Mucosa of rectum (tissue), 2 donors: ENCODE data around the gene SOD2.

Experiments used
- H3K27ac ChIP-seq, 2 donors: one replicate each; pipeline ENCODE4 v1.7.0; 2013; ENCODE audit warnings: inconsistent platforms in 2 of 2, low read depth in 2 of 2, low read length in 2 of 2
- H3K27me3 ChIP-seq, 2 donors: one replicate each; pipeline ENCODE4 v1.7.0; 2013; ENCODE audit warnings: low read length in 2 of 2; ENCODE audit not compliant: control insufficient read depth in 2 of 2, insufficient read depth in 2 of 2
- H3K36me3 ChIP-seq, 2 donors: one replicate each; pipeline ENCODE4 v1.7.0; 2013; ENCODE audit warnings: low read length in 2 of 2; ENCODE audit not compliant: control insufficient read depth in 2 of 2, insufficient read depth in 2 of 2
- H3K4me1 ChIP-seq, 2 donors: one replicate each; pipeline ENCODE4 v1.7.0; 2013; ENCODE audit warnings: low read length in 2 of 2, mild to moderate bottlenecking in 1 of 2; ENCODE audit not compliant: control insufficient read depth in 2 of 2, insufficient read depth in 2 of 2
- H3K4me3 ChIP-seq, 2 donors: one replicate each; pipeline ENCODE4 v1.7.0; 2013; ENCODE audit warnings: low read length in 2 of 2
- H3K9ac ChIP-seq, 2 donors: one replicate each; pipeline ENCODE4 v1.7.0; 2013; ENCODE audit warnings: low read length in 2 of 2, low read depth in 1 of 2, mild to moderate bottlenecking in 1 of 2
- H3K9me3 ChIP-seq, 2 donors: one replicate each; pipeline ENCODE4 v1.7.0; 2013; ENCODE audit warnings: low read length in 2 of 2; ENCODE audit not compliant: control insufficient read depth in 2 of 2
- donor health status: healthy.
- donor health status: Normal muscosa, but diverticular disease.

Gene SOD2

GRCh38 chr6:159686040-159686439 is 7.0 kb downstream of the SOD2 start:
- H3K27me3 ChIP-seq: no peaks in the 10 kb centered on the region
- peaks cover 0 to under 1% of the 10 kb centered on the region in 2 donors for H3K4me1 ChIP-seq
- no peak overlapping the region for H3K9ac ChIP-seq

GRCh38 chr6:159684013-159684304 is 9.1 kb downstream of the SOD2 start:
- H3K4me1 ChIP-seq: no peaks in the 10 kb centered on the region
- H3K4me3 ChIP-seq: no peak overlapping the region
- no peak overlapping the region for H3K27ac ChIP-seq
- H3K9ac ChIP-seq: no peak overlapping the region
- H3K27me3 ChIP-seq: no peaks in the 10 kb centered on the region
- peaks cover 47 to 50% of the 10 kb centered on the region in 2 donors for H3K36me3 ChIP-seq
- no peaks in the 10 kb centered on the region for H3K9me3 ChIP-seq

More at GRCh38 chr6:159686040-159686439, 7.0 kb downstream of the SOD2 start:
- Histone ChIP-seq H3K36me3 (peaks cover 49 to 50% of the 10 kb centered on the region in 2 donors), H3K27ac (no peak overlapping the region), H3K4me3 (no peak overlapping the region), H3K9me3 (no peaks in the 10 kb centered on the region)

GRCh38 chr6:159682810-159683209 is 10.2 kb downstream of the SOD2 start:
- H3K27me3 ChIP-seq: no peaks in the 10 kb centered on the region
- no peak overlapping the region for H3K27ac ChIP-seq
- no peaks in the 10 kb centered on the region for H3K9me3 ChIP-seq
- H3K36me3 ChIP-seq: peaks cover 44 to 46% of the 10 kb centered on the region in 2 donors
- H3K9ac ChIP-seq: no peak overlapping the region
- no peaks in the 10 kb centered on the region for H3K4me1 ChIP-seq
- H3K4me3 ChIP-seq: no peak overlapping the region

GRCh38 chr6:159682295-159682694 is 10.7 kb downstream of the SOD2 start:
- Histone ChIP-seq H3K36me3 (peaks cover 44% of the 10 kb centered on the region in 2 donors), H3K9ac (no peak overlapping the region), H3K9me3 (no peaks in the 10 kb centered on the region), H3K4me1 (no peaks in the 10 kb centered on the region), H3K27ac (no peak overlapping the region), H3K27me3 (no peaks in the 10 kb centered on the region), H3K4me3 (no peak overlapping the region)

- Histone ChIP-seq H3K36me3 (peaks cover 35 to 40% of the 10 kb centered on the region in 2 donors), H3K9me3 (no peaks in the 10 kb centered on the region), H3K27ac (no peak overlapping the region)
Observed at GRCh38 chr6:159681191-159681880, 11.7 kb downstream of the SOD2 start.

GRCh38 chr6:159680104-159680503 is 12.9 kb downstream of the SOD2 start:
- peaks cover 32% of the 10 kb centered on the region in 2 donors for H3K36me3 ChIP-seq

More at GRCh38 chr6:159681191-159681880, 11.7 kb downstream of the SOD2 start:
- H3K4me1 ChIP-seq: no peaks in the 10 kb centered on the region
- no peaks in the 10 kb centered on the region for H3K27me3 ChIP-seq
- H3K4me3 ChIP-seq: no peak overlapping the region
- H3K9ac ChIP-seq: no peak overlapping the region

GRCh38 chr6:159679091-159680077 is 13.7 kb downstream of the SOD2 start:
- H3K4me1 ChIP-seq: no peaks in the 10 kb centered on the region
- H3K36me3 ChIP-seq: peaks cover 26% of the 10 kb centered on the region in 2 donors

More at GRCh38 chr6:159680104-159680503, 12.9 kb downstream of the SOD2 start:
- no peaks in the 10 kb centered on the region for H3K9me3 ChIP-seq
- no peak overlapping the region for H3K4me3 ChIP-seq
- no peaks in the 10 kb centered on the region for H3K27me3 ChIP-seq
- no peaks in the 10 kb centered on the region for H3K4me1 ChIP-seq
- no peak overlapping the region for H3K27ac ChIP-seq
- H3K9ac ChIP-seq: no peak overlapping the region

GRCh38 chr6:159678574-159678973 is 14.5 kb downstream of the SOD2 start:
- no peak overlapping the region for H3K4me3 ChIP-seq
- H3K9me3 ChIP-seq: no peaks in the 10 kb centered on the region
- H3K9ac ChIP-seq: no peak overlapping the region
- peaks cover 21% of the 10 kb centered on the region in 2 donors for H3K36me3 ChIP-seq
- H3K27me3 ChIP-seq: no peaks in the 10 kb centered on the region
- no peaks in the 10 kb centered on the region for H3K4me1 ChIP-seq
- no peak overlapping the region for H3K27ac ChIP-seq

More at GRCh38 chr6:159679091-159680077, 13.7 kb downstream of the SOD2 start:
- H3K27ac ChIP-seq: no peak overlapping the region
- H3K9ac ChIP-seq: no peak overlapping the region
- no peak overlapping the region for H3K4me3 ChIP-seq
- no peaks in the 10 kb centered on the region for H3K27me3 ChIP-seq
- H3K9me3 ChIP-seq: no peaks in the 10 kb centered on the region

GRCh38 chr6:159677506-159678165 is 15.4 kb downstream of the SOD2 start:
- H3K36me3 ChIP-seq: peaks cover 16 to 17% of the 10 kb centered on the region in 2 donors
- no peak overlapping the region for H3K27ac ChIP-seq

More at GRCh38 chr6:159677506-159678165, 15.4 kb downstream of the SOD2 start:
- Histone ChIP-seq H3K9ac (no peak overlapping the region), H3K4me1 (no peaks in the 10 kb centered on the region), H3K27me3 (no peaks in the 10 kb centered on the region), H3K9me3 (no peaks in the 10 kb centered on the region), H3K4me3 (no peak overlapping the region)
